ENCODE results near the gene KCNJ14.
A peak's percentile ranks its signal among the peaks of the same experiment; 100 is the strongest.

The KCNJ14 gene

GRCh38 chr19:48511321-48511731 is 56.0 kb downstream of the KCNJ14 start:
- H3K27me3 ChIP-seq (ENCODE audit: insufficient read depth, low read length) = peaks cover 8% of the 10 kb centered on the region
- no peak overlapping the region for H2AK5ac ChIP-seq (ENCODE audit: low read length)
- no peak overlapping the region for H3K27ac ChIP-seq (ENCODE audit: low read depth, low read length)
- no peak overlapping the region for H3K4ac ChIP-seq (ENCODE audit: low read depth, low read length)
- H3K9me3 ChIP-seq (ENCODE audit: insufficient read depth, low read depth, low read length) = peaks cover 12% of the 10 kb centered on the region
- H3K18ac ChIP-seq (ENCODE audit: low read length) = no peak overlapping the region
- no peak overlapping the region for H3K23ac ChIP-seq (ENCODE audit: low read length)
- no peak overlapping the region for H3K14ac ChIP-seq (ENCODE audit: low read length)
- peak overlapping the region; percentile 34 for H3K4me2 ChIP-seq (ENCODE audit: low read length)
- no peak overlapping the region for H3K9ac ChIP-seq (ENCODE audit: low read length)
- H2BK12ac ChIP-seq (ENCODE audit: low read length) = no peak overlapping the region
- H3K4me1 ChIP-seq (ENCODE audit: control insufficient read depth in 1 of 2, insufficient read depth in 2 of 2, low read length in 2 of 2) = peaks cover 2 to 3% of the 10 kb centered on the region in 2 experiments
- H3K36me3 ChIP-seq (ENCODE audit: control insufficient read depth in 1 of 2, insufficient read depth in 2 of 2, low read length in 2 of 2) = no peaks in the 10 kb centered on the region
- H4K8ac ChIP-seq (ENCODE audit: low read depth, low read length) = no peak overlapping the region
- no peak overlapping the region for H3K4me3 ChIP-seq (ENCODE audit: low read depth, low read length)
- peaks cover 3% of the 10 kb centered on the region for H3K79me2 ChIP-seq (ENCODE audit: control insufficient read depth, insufficient read depth, low read length, poor library complexity)
- no peak overlapping the region for H4K91ac ChIP-seq (ENCODE audit: low read depth, low read length)
- H2BK120ac ChIP-seq (ENCODE audit: insufficient read depth, low read length, poor library complexity) = no peak overlapping the region
- H3K79me1 ChIP-seq (ENCODE audit: low read length) = peaks cover 4% of the 10 kb centered on the region
- WGBS (ENCODE audit: extremely low coverage, insufficient coverage, insufficient read length) = no CpG with 5 or more reads among the region's 32 CpGs
- no peak overlapping the region for H2AFZ ChIP-seq (ENCODE audit: insufficient read depth, low read length, poor library complexity)
- H2BK5ac ChIP-seq (ENCODE audit: low read depth, low read length, poor library complexity) = no peak overlapping the region
- peak; percentile 75 to 80 for DNase-seq
- no peak overlapping the region for H4K12ac ChIP-seq (ENCODE audit: low read depth, low read length)

GRCh38 chr19:48511800-48512503 is 56.6 kb downstream of the KCNJ14 start, which contains the start of gene LMTK3:
Gene LMTK3 (minus strand): TSS chr19:48511835. CDS start chr19:48511576, 259 bp downstream.
- WGBS (ENCODE audit: extremely low coverage, insufficient coverage, insufficient read length) = no CpG with 5 or more reads among the region's 32 CpGs
- Histone ChIP-seq H3K27me3 (ENCODE audit: insufficient read depth, low read length) (peaks cover 8% of the 10 kb centered on the region), H2AFZ (ENCODE audit: insufficient read depth, low read length, poor library complexity) (peak within 1 kb of the TSS; percentile 71), H4K91ac (ENCODE audit: low read depth, low read length) (no peak within 1 kb of the TSS), H4K8ac (ENCODE audit: low read depth, low read length) (no peak within 1 kb of the TSS), H4K12ac (ENCODE audit: low read depth, low read length) (no peak within 1 kb of the TSS), H3K4me2 (ENCODE audit: low read length) (peak within 1 kb of the TSS; percentile 45), H3K14ac (ENCODE audit: low read length) (no peak within 1 kb of the TSS), H3K79me1 (ENCODE audit: low read length) (peaks cover 4% of the 10 kb centered on the region), H3K4ac (ENCODE audit: low read depth, low read length) (no peak within 1 kb of the TSS), H3K18ac (ENCODE audit: low read length) (no peak within 1 kb of the TSS), H2BK120ac (ENCODE audit: insufficient read depth, low read length, poor library complexity) (no peak within 1 kb of the TSS), H3K4me3 (ENCODE audit: low read depth, low read length) (peak within 1 kb of the TSS; percentile 0), H3K27ac (ENCODE audit: low read depth, low read length) (no peak within 1 kb of the TSS), H3K79me2 (ENCODE audit: control insufficient read depth, insufficient read depth, low read length, poor library complexity) (peaks cover 3% of the 10 kb centered on the region), H2BK12ac (ENCODE audit: low read length) (no peak within 1 kb of the TSS), H3K36me3 (ENCODE audit: control insufficient read depth in 1 of 2, insufficient read depth in 2 of 2, low read length in 2 of 2) (no peaks in the 10 kb centered on the region), H2BK5ac (ENCODE audit: low read depth, low read length, poor library complexity) (no peak within 1 kb of the TSS), H3K23ac (ENCODE audit: low read length) (no peak within 1 kb of the TSS), H3K4me1 (ENCODE audit: control insufficient read depth in 1 of 2, insufficient read depth in 2 of 2, low read length in 2 of 2) (peaks cover 2 to 3% of the 10 kb centered on the region in 2 experiments), H3K9ac (ENCODE audit: low read length) (no peak within 1 kb of the TSS), H3K9me3 (ENCODE audit: insufficient read depth, low read depth, low read length) (peaks cover 11% of the 10 kb centered on the region), H2AK5ac (ENCODE audit: low read length) (no peak within 1 kb of the TSS)
- DNase-seq = no peak

GRCh38 chr19:48512504-48513288 is 57.3 kb downstream of the KCNJ14 start:
- no peak overlapping the region for H3K23ac ChIP-seq (ENCODE audit: low read length)
- H3K27ac ChIP-seq (ENCODE audit: low read depth, low read length) = no peak overlapping the region
- H2BK120ac ChIP-seq (ENCODE audit: insufficient read depth, low read length, poor library complexity) = no peak overlapping the region
- no peak overlapping the region for H2BK12ac ChIP-seq (ENCODE audit: low read length)
- no peaks in the 10 kb centered on the region for H3K36me3 ChIP-seq (ENCODE audit: control insufficient read depth in 1 of 2, insufficient read depth in 2 of 2, low read length in 2 of 2)
- H3K4me3 ChIP-seq (ENCODE audit: low read depth, low read length) = no peak overlapping the region
- H4K12ac ChIP-seq (ENCODE audit: low read depth, low read length) = no peak overlapping the region
- DNase-seq = peak in 1 of 2 donors; percentile 31
- H3K27me3 ChIP-seq (ENCODE audit: insufficient read depth, low read length) = peaks cover 8% of the 10 kb centered on the region
- no peak overlapping the region for H4K91ac ChIP-seq (ENCODE audit: low read depth, low read length)
- no peak overlapping the region for H2BK5ac ChIP-seq (ENCODE audit: low read depth, low read length, poor library complexity)
- no peak overlapping the region for H3K4ac ChIP-seq (ENCODE audit: low read depth, low read length)
- no peak overlapping the region for H3K9ac ChIP-seq (ENCODE audit: low read length)
- peaks cover 11% of the 10 kb centered on the region for H3K9me3 ChIP-seq (ENCODE audit: insufficient read depth, low read depth, low read length)
- no peak overlapping the region for H2AFZ ChIP-seq (ENCODE audit: insufficient read depth, low read length, poor library complexity)
- H3K4me1 ChIP-seq (ENCODE audit: control insufficient read depth in 1 of 2, insufficient read depth in 2 of 2, low read length in 2 of 2) = peaks cover 2 to 3% of the 10 kb centered on the region in 2 experiments
- no peak overlapping the region for H4K8ac ChIP-seq (ENCODE audit: low read depth, low read length)
- no peak overlapping the region for H2AK5ac ChIP-seq (ENCODE audit: low read length)
- H3K79me2 ChIP-seq (ENCODE audit: control insufficient read depth, insufficient read depth, low read length, poor library complexity) = peaks cover 3% of the 10 kb centered on the region
- no CpG with 5 or more reads among the region's 19 CpGs for WGBS (ENCODE audit: extremely low coverage, insufficient coverage, insufficient read length)
- H3K79me1 ChIP-seq (ENCODE audit: low read length) = peaks cover 4% of the 10 kb centered on the region
- no peak overlapping the region for H3K4me2 ChIP-seq (ENCODE audit: low read length)
- H3K18ac ChIP-seq (ENCODE audit: low read length) = no peak overlapping the region
- no peak overlapping the region for H3K14ac ChIP-seq (ENCODE audit: low read length)

- Histone ChIP-seq H3K4me2 (ENCODE audit: low read length) (peak overlapping the region; percentile 84), H2BK120ac (ENCODE audit: insufficient read depth, low read length, poor library complexity) (no peak overlapping the region), H3K23ac (ENCODE audit: low read length) (no peak overlapping the region), H3K79me2 (ENCODE audit: control insufficient read depth, insufficient read depth, low read length, poor library complexity) (peaks cover 3% of the 10 kb centered on the region), H3K4me1 (ENCODE audit: control insufficient read depth in 1 of 2, insufficient read depth in 2 of 2, low read length in 2 of 2) (peaks cover 2 to 3% of the 10 kb centered on the region in 2 experiments), H3K9ac (ENCODE audit: low read length) (no peak overlapping the region), H3K79me1 (ENCODE audit: low read length) (peaks cover 4% of the 10 kb centered on the region), H3K36me3 (ENCODE audit: control insufficient read depth in 1 of 2, insufficient read depth in 2 of 2, low read length in 2 of 2) (no peaks in the 10 kb centered on the region), H2BK5ac (ENCODE audit: low read depth, low read length, poor library complexity) (no peak overlapping the region), H4K12ac (ENCODE audit: low read depth, low read length) (peak overlapping the region; percentile 93), H3K9me3 (ENCODE audit: insufficient read depth, low read depth, low read length) (peaks cover 11% of the 10 kb centered on the region), H2AK5ac (ENCODE audit: low read length) (peak overlapping the region; percentile 77), H3K27ac (ENCODE audit: low read depth, low read length) (no peak overlapping the region), H3K4me3 (ENCODE audit: low read depth, low read length) (peak overlapping the region; percentile 74), H3K4ac (ENCODE audit: low read depth, low read length) (peak overlapping the region; percentile 39), H3K14ac (ENCODE audit: low read length) (peak overlapping the region; percentile 12), H3K18ac (ENCODE audit: low read length) (peak overlapping the region; percentile 67), H4K91ac (ENCODE audit: low read depth, low read length) (peak overlapping the region; percentile 66), H2AFZ (ENCODE audit: insufficient read depth, low read length, poor library complexity) (peak overlapping the region; percentile 94), H2BK12ac (ENCODE audit: low read length) (peak overlapping the region; percentile 27), H4K8ac (ENCODE audit: low read depth, low read length) (peak overlapping the region; percentile 95), H3K27me3 (ENCODE audit: insufficient read depth, low read length) (peaks cover 8% of the 10 kb centered on the region)
- peak; percentile 59 to 66 for DNase-seq
- no CpG with 5 or more reads among the region's 54 CpGs for WGBS (ENCODE audit: extremely low coverage, insufficient coverage, insufficient read length)
These were observed 58.1 kb downstream of the KCNJ14 start for GRCh38 chr19:48513289-48514122.

All from trophoblast cell (in vitro differentiated cells and primary cell).